Activated naive CD4-positive, alpha-beta T cell treated with Interleukin-2 at 50 U/mL for 16 hours (primary cell): ENCODE measurements around the gene LOC128125822.
"Not testable (repeated sequence)": the region's sequence is repeated elsewhere in the genome, so short reads cannot be mapped to it uniquely, and the experiment has no call there.

Experiments used
- DNase-seq: peaks from one replicate; pipeline ENCODE4 v3.0.0-alpha.2; 2020

The LOC128125822 gene

DNA sequence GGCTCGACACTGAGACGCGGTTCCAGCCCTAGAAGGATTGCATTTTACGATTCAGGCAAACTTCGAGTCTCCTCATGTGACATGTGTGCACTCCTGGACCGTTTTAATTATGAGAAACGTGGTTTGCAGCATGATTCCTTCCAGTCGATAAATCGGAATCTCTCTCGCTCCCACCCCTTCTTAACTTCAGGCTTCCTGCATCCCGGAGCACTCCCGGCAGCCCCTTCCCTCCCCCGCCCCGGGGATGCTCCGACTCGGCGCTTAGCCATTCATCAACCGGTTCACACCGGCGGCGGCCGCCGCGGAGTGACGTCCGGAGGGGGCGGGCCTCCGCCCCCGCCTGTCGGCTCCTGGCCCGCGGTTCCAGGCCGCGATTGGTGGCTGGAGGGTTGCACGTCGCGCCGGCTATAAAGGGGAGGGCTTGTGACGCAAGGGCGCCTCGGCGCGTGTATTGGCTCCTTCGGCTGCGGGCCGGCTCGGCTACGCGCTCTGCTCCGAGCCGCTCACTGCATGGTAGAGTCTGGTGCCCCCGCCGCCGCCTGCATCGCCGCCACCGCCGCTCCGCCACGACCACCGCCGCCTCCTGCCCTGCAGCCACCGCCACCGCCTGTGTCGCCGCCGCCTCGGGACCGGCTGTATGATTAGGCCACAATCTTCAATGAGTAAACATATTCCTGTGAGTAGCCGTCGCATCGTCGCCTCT lies at the start of gene LOC128125822, which contains the start of gene PTP4A1:
Gene LOC128125822 (plus strand): TSS at position 437 of the 703 bp plus-strand sequence.
Gene PTP4A1 (plus strand): TSS at position 437 of the 703 bp plus-strand sequence. CDS start 4,401 bp downstream, outside the sequence.
- DNase-seq, result peak; percentile 96

DNA sequence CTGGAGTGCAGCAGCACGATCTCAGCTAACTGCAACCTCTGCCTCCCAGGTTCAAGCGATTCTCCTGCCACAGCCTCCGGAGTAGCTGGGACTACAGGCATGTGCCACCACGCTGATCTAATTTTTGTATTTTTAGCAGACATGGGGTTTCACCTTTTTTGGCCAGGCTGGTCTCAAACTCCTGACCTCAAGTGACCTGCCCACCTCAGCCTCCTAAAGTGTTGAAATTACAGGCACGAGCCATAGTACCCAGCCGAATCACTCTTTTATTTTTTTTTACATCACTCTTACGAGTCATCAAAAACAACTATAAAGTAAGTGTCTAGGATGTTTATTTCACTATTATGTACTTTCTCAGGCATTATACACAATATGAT lies 49.4 kb upstream of the LOC128125822 start:
- DNase-seq, result not testable (repeated sequence)

DNA sequence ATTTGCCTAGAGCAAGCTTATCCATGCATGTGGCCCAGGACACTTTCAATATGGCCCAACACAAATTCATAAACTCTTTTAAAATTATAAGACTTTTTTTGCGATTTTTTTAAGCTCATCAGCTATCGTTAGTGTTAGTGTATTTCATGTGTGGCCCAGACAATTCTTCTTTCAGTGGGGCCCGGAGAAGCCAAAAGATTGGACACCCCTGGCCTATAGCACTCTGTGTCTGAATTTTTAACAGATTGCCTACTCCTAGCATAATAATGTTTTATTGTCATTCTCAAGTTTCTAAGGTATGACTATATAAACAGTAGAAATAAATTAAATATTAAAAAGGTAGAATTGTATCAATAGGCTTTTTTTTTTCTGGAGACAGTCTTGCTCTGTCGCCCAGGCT lies 48.6 kb upstream of the LOC128125822 start:
- no peak for DNase-seq

DNA sequence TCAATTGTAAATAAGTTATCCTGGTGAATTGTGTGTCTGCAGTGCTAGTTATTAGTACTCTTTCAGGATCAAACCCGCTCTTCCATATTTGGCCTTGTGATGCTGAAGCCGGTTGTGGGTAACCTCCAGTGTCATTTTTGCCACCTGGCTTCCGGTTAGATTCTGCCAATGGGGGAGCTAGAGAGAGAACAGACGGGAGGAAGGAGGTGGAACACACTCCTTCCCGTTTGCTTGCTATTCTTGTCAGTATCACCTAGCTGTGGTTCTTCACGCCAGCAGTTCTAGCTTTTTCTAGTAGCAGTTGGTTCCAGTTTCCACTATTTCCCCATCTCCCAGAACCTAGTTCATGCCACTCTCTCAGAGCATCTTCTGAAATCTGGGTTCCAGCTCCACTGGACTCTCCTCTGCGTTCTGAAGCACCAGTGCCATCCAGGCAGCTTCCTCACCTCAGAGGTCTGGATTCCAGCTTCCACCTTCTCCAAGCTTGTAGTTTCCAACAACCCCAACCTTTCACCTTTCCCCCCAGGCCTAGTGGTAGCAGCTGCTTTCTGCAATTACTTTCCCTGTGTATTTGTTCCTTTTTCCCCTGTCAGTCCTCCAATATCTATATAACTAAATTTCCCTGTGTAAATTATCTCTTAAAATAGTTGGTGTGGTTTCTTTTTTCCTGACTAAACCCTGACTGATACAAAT lies 46.9 kb upstream of the LOC128125822 start:
- DNase-seq, result no peak

DNA sequence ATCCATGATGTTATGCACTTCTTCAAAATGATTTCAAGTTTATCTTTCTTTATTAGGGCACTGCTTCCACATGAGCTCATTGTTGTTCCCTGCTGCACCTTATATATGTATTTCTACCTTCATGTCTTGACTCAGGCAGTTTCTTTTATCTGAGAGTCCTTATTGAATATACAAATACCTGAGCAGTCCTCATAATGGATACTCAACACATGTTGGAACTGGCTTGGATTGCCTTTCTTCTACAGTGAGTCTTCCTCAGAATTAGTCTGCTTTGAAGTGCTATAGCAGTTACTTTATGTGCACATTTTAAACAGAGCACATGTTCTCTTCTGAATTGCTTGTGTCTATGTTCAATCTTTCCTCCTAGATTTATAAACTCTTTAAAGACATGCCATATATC lies 45.3 kb upstream of the LOC128125822 start:
- no peak for DNase-seq

DNA sequence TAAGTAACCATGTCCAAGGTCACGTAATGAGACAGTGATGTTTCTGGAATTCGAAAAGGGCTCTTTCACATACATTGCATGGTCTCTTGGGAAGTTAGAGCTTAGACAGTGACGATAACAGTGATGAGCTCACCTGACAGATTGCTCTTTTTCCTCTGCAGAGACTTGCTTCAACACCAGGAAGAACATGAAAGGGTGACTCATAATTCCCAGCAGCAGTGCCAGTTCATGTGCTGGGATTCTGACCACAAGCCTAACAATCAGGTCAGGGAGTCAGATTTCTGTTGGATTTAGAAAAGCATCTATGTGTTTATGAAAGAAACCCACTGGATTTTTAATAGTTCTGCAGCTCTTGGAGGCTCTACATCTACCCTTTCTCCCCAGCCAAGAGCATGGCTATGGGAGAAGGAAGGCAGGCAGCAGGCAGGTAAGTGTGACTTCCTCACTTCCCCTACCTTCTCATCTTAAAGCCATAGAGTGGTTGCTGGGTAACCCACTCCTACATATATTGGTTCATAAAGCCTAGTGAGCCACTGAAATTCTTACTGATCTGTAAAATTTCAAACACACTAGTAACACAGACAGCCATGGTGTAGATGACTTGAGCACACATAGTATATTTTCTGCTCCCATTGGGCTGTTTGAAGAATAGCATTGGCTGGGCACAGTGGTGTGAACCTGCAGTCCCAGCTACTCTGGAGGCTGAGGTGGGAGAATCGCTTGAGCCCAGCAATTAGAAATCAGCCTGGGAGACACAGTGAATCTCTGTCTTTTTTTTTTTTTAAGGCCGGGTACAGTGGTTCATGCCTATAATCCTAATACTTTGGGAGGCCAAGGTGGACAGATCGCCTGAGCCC lies 44.4 kb upstream of the LOC128125822 start:
- no peak for DNase-seq

DNA sequence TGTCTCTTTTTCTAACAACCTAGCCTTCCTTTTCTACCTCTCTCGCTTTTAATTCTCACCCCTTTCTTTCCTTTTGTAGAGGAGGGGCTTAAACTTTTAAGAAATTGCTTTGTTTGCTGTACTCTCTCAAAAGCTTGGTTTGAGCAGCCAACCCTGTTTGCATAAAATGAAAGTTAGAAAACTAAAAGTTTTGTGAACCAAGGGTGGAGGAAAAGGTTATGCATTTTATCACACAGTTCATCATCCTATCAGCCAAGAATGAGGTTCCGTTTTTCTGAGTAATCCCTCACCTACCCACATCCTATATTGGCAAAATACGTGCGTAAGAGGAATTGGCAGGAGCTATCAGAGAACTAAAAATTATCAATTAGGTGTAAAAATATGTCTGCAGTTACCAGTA lies 42.8 kb upstream of the LOC128125822 start:
- DNase-seq, result no peak

DNA sequence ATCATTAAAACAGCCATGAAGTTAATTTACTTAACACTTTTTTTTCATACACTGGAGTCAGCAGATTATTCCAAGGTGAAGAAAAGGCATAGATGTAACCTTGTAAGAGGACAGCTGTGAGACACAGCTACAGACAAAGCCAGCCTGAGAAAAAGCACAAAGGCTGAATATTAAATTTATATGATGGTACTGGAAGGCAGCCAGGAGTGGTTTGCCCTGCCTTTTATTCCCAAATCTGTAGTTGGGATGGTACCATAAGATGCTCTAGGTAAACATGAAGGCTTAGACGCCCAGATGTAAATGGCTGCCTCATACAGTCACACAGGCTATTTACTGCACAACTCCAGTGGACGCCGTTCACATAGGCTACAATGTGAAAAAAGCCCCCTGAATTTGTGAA lies 42.1 kb upstream of the LOC128125822 start:
- no peak for DNase-seq

DNA sequence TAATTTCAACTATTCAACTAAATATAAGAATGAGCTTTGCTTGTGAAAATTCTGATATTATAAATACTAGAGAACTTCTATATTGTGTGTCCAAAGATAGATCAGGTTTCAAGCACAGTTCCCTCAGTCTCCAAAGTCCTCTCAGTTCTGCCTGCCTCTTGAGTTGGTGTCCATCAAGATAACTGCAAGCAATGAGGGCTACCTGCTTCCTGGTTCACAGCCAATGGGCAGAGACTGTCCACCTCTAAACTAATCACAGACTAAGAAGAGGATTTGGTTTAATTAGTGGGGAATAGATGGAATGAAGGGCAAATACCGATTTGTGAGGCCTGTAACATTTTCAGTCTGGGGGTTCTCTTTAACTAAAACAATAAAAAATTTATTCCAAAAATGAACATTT lies 41.3 kb upstream of the LOC128125822 start:
- DNase-seq, result no peak

DNA sequence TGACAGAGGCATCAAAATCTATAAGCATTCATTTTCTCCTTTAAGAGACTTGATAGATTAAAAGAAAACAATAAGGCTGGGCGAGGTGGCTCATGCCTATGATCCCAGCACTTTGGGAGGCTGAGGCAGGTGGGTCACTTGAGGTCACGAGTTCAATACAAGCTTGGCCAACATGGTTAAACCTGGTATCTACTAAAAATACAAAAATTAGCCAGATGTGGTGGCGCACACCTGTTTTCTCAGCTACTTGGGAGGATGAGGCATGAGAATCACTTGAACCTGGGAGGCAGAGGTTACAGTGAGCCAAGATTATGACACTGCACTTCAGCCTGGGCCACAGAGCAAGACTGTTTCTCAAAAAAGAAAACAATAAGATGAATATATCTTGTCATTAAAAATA lies 39.3 kb upstream of the LOC128125822 start:
- DNase-seq, result no peak

DNA sequence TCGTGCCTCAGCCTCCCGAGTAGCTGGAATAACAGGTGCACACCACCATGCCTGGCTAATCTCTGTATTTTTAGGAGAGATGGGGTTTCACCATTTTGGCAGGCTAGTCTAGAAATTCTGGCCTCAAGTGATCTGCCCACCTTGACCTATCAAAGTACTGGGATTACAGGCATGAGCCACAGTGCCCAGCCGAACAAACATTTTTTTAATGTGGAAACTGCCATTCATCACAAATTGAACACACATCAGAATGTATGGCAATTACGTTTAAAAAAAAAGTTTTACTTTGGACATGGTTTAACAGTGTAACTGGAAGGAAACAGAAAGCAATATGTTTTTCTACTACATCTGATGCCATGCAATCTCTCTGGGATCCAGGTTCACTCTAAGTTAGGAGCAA lies 38.3 kb upstream of the LOC128125822 start:
- DNase-seq, result no peak

DNA sequence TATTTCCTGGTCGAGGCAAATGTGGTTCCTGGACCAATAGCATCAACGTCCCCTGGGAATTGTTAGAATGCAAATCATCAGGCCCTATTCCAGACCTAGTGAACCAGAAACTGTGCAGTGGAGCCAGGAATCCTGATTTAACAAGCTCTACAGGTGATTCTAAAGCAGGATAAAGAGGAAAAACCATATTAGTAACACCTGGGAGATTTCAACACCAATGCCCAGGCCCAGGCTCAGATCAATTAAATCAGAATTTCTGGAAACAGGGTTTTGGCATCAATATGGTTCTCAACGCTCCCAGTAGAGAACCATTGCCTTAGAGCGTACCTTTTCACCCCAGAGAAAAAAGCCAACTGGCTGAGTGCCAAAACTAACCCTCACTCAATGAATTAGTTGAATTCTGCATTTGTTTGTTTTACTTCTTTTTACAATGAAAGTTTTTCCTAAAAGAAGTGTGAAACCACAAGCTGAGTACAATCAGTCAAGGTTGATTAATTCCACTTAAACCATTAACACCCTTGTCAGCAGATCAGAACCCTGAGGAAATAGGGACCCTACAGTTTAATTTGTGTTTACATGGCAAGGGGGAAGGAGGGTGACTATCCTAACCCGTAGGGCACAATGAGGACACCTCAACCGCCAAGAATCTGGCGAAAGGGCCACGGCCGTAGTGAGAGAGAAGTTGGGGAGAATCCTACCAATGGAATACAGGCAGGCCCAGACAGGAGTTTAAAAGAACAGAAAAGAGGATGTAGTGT lies 34.9 kb upstream of the LOC128125822 start:
- no peak for DNase-seq

DNA sequence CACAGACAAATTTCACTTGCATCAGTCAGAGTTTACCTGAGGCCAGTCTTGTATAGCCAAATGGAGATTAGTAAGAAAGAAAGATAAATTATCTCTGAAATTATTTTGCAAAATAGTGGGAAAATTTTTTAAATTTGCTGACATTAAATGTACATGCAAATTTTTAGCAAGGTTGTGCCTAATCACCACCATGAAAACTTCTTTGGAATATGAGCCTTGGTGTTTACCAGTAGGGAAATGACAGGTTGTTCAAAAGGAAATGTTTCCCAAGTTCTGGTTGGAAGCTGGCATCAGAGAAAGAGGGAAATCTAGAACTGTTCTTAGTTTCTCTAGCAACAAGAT lies 34.4 kb upstream of the LOC128125822 start:
- DNase-seq, result no peak

DNA sequence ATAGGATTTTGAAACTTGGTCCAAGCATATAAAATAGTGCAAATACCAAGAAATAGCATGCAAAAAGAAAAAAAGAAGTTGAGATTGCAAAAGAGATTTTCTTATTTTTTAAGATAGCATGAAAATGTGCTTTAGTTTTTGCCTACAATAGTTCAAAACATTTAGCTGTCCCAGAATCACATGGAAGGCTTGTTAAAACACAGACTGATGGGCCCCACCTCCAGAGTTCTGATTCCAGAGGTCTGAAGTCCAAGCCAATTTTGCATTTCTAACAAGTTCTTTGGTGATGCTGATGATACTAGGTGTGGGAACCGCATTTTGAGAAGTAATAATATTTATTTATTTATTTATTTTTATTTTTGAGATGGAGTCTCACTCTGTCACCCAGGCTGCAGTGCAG lies 33.7 kb upstream of the LOC128125822 start:
- DNase-seq, result no peak

DNA sequence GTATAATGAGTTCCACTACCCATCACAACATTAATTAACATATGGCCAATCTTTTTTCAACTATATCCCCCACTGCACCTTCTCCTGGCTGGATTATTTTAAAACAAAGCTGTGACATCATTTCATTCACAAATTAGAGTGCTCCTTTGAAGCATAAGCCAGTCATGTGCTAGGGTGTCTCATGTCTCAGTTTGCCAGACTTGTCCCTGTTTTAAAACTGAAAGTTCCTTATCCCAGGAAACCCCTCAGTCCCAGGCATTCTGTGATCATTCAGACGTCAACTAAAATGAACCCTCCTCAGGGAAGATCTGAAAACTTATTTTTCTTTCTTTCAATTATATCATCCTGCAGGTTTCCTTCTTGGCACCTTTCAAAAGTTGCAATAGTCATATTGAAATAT lies 29.3 kb upstream of the LOC128125822 start:
- no peak for DNase-seq

DNA sequence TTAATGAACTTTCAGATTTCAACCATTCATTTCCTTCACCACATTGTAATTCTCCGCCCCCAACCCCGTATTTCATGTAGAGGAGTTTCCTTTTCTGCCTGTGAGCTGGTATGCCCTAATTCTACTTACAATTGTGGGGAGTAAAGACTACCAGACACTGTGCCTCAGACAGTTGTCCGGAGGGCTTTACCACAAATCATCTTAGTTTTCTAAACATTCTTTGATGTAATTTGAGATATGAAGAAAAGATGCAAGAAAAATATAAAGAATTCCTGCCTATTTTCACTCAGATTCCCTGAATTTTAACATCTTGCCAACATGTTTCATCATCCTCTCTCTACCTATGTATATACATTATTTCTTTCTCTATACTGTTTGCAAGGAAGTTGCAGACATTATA lies 28.3 kb upstream of the LOC128125822 start:
- DNase-seq, result no peak

DNA sequence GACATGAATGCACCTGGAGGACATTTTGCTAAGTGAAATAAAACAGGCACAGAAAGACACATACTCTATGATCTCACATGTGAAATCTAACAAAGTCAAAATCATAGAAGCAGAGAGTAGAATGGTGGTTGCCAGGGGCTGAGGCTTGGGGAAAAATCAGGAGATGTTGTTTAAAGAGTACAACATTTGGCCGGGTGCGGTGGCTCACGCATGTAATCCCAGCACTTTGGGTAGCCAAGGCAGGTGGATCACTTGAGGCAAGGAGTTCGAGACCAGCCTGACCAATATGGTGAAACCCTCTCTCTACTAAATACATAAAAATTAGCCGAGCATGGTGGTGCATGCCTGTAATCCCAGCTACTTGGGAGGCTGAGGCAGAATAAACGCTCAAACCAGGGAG lies 26.0 kb upstream of the LOC128125822 start:
- DNase-seq, result no peak

DNA sequence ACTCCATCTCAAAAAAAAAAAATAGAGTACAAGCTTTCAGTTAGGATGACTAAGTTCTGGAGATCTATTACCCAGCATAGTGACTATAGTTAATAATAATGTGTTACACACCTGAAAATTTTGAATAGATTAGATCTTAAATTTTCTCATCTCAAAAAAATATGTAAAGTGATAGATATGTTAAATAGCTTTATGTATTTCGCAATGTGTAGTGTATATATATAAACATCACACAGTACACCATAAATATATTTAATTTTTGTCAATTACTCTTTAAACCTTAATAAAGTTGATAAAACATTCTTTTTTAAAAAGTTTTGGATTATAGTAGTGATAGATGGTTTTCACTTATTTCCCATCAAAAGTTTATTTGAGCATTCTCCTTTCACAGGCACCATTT lies 25.6 kb upstream of the LOC128125822 start:
- DNase-seq, result no peak

DNA sequence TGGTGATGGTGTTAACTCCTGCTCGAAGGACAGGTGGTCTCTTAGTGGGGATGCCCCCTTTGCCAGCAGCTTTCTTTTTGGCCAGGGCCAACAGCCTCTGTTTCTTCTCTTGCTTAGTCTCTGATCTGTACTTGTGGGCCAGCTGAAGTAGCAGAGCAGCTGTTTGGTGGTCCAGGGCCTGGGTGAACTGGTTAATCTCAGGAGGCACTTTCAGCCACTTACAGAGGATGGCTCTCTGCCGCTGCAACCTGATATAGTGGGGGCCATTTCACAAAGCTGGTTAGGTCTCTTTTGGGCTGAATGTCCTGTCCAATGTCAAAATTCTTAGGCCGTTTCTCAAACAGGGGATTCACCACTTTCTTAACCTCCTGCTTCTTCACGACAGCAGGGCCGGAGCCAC lies 23.2 kb upstream of the LOC128125822 start:
- DNase-seq, result no peak

DNA sequence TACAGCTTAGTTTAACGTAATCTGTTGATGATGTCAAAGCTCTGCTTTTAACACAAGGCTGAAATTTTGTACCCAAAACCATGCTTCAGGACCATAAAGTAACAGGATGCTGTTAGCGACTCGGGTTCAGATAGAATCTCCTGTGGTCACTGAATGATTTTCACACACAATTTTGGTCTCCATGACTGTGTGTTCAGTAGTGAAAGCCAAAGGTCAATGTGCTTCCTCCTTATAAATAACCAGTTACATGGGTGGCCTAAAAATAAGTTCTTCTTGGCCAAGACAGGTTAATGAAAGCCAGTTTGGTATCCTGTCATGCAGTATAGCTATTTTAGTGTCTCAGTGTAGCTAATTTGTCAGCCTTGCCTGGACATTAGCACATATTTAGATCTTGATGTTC lies 19.1 kb upstream of the LOC128125822 start:
- no peak for DNase-seq

DNA sequence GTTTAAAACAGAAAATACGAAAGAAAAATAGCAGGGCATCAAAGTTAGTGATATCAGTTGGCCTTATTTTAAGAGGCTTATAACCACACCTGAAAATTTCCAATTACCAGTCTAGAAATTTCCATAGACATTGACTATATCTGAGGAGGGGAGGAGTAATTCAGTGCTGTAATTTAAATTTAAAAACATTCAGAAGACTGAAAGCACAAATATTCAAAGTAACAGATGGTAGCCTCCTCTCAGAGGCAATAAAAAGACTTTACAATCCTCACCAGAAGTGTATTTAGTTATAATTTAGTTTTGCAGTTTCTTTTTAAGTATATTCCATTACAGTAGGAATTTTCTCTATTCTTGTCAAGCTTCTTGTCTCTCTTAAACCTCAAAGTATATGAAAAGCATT lies 18.4 kb upstream of the LOC128125822 start:
- no peak for DNase-seq

DNA sequence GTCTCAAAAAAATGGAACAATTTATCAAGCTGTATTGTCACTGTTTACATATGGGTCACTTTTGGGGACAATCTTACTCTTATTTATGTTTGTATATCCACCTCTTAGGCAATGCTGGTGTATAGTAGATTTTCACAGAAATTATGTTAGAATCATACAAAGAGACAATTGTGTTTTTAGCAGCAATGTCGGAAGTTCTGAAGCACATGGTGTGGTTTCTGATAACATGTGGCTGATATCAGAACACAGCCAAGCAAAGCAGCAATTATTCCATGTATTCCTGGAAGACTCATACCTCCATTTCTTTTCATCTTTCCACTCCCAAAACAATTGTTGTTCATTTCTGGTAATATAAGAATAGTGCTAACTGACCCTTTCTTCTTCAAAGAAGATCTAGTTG lies 17.5 kb upstream of the LOC128125822 start:
- no peak for DNase-seq

DNA sequence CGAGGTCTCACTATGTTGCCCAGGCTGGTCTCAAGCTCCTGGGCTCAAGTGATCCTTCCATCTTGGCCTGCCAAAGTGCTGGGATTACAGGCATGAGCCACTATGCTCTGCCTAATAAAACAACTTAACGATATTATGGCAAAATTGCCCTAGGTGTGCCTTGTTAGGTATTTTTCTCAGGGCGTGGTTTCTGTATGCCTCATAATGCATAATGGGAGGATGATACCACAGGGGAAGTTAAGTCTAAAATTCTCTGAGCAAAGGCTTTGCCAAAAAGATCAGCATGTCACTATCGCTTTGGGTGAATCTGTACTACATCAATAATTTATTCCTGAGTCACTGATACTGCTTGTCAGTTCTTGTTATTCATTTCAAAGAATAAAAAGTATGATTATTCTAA lies 15.9 kb upstream of the LOC128125822 start:
- DNase-seq, result no peak
